NCI-H460 (cell line): Measurements from ENCODE around the gene KRTCAP2. TPM values are rescaled to one million over a fixed set of nuclear protein-coding genes. Genes with fewer than 3 reads are reported as not detected.
A peak's percentile ranks its signal among the peaks of the same experiment; 100 is the strongest.

ENCODE experiments used
- DNase-seq: peaks from one replicate; pipeline ENCODE4 v3.0.0-alpha.2; 2016; ENCODE audit warnings: low read depth; ENCODE audit errors: extremely low read depth
- total RNA-seq: library from RNA; depleted of rRNA; stranded (reverse); fragments of >200 nt; shearing (Covaris generic); gene quantifications from 2 replicates; pipeline ENCODE4 v1.2.3, GENCODE V29; 2014

KRTCAP2 gene
- total RNA-seq, 1 experiment from 2014 or later = 476 TPM

- no peak for DNase-seq
These were observed 12.0 kb upstream of the KRTCAP2 start for GRCh38 chr1:155184835-155185782.

GRCh38 chr1:155184351-155184811 is 11.3 kb upstream of the KRTCAP2 start:
- no peak for DNase-seq

GRCh38 chr1:155183775-155184221 is 10.7 kb upstream of the KRTCAP2 start:
- DNase-seq = no peak

GRCh38 chr1:155182052-155182550 is 9.0 kb upstream of the KRTCAP2 start:
- no peak for DNase-seq

GRCh38 chr1:155181371-155182051 is 8.4 kb upstream of the KRTCAP2 start:
- no peak for DNase-seq

GRCh38 chr1:155179112-155180031 is 6.3 kb upstream of the KRTCAP2 start:
- DNase-seq = no peak

- no peak for DNase-seq
These were observed 5.5 kb upstream of the KRTCAP2 start for GRCh38 chr1:155178441-155179111.

- DNase-seq = no peak
These were observed 4.8 kb upstream of the KRTCAP2 start for GRCh38 chr1:155177918-155178281.

- no peak for DNase-seq
These were observed 4.3 kb upstream of the KRTCAP2 start for GRCh38 chr1:155177192-155177917.

- peak; percentile 83 for DNase-seq
These were observed 3.5 kb upstream of the KRTCAP2 start for GRCh38 chr1:155176544-155177071.

- no peak for DNase-seq
These were observed 2.8 kb upstream of the KRTCAP2 start for GRCh38 chr1:155175927-155176371.

- no peak for DNase-seq
These were observed 2.3 kb upstream of the KRTCAP2 start for GRCh38 chr1:155175281-155175926.

- DNase-seq = no peak
These were observed 1.5 kb upstream of the KRTCAP2 start for GRCh38 chr1:155174324-155175280.

GRCh38 chr1:155173478-155174323 is 597 bp upstream of the KRTCAP2 start, which contains the start of gene TRIM46:
TRIM46 (plus strand) TSS chr1:155173849; CDS start chr1:155173967, 118 bp downstream.
- DNase-seq = peak; percentile 33

GRCh38 chr1:155171836-155172731 is 1.0 kb downstream of the KRTCAP2 start:
- DNase-seq = no peak
